Measurements from ENCODE around the gene LYRM4. TPM values are rescaled to one million over a fixed set of nuclear protein-coding genes. Genes with fewer than 3 reads are reported as not detected.

LYRM4 gene
- total and polyA plus RNA-seq, 9 of the 15 experiments (the other 6 are each of a cell fraction or from before 2014, with no cell fraction given), result 24.2 to 69.4 (median 41.8) TPM

DNA sequence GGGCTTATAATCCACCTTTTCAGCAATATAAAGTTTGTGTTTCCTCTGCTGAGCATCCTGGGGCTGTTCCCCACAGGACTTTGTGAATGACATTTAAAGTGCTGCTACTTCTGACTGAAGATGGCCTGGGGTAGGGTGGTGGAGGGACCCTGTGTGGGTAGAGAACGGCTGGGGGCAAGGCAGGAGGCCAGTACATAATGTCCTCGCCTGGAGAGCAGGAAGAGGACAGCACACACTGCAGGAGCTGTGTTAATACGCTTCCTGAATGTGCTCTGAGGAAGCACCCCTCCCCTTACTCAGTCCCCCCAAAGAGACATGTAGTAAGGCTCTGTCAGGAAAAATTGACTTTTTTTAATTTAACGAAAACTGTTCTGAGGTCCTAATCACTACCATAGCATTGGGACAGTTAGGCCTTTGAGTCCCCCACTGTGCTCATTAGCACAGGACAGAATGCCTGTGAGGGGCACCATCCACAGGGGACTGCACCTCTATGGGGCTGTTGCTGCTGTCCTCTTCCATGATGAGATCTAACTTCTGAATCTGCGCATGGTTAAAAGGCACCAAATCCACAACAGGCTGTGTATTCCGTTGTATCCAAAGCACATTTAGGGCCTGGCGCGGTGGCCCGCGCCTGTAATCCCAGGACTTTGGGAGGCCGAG lies 68.5 kb downstream of the LYRM4 start (continued):
- TF ChIP-seq, protein P1, sequence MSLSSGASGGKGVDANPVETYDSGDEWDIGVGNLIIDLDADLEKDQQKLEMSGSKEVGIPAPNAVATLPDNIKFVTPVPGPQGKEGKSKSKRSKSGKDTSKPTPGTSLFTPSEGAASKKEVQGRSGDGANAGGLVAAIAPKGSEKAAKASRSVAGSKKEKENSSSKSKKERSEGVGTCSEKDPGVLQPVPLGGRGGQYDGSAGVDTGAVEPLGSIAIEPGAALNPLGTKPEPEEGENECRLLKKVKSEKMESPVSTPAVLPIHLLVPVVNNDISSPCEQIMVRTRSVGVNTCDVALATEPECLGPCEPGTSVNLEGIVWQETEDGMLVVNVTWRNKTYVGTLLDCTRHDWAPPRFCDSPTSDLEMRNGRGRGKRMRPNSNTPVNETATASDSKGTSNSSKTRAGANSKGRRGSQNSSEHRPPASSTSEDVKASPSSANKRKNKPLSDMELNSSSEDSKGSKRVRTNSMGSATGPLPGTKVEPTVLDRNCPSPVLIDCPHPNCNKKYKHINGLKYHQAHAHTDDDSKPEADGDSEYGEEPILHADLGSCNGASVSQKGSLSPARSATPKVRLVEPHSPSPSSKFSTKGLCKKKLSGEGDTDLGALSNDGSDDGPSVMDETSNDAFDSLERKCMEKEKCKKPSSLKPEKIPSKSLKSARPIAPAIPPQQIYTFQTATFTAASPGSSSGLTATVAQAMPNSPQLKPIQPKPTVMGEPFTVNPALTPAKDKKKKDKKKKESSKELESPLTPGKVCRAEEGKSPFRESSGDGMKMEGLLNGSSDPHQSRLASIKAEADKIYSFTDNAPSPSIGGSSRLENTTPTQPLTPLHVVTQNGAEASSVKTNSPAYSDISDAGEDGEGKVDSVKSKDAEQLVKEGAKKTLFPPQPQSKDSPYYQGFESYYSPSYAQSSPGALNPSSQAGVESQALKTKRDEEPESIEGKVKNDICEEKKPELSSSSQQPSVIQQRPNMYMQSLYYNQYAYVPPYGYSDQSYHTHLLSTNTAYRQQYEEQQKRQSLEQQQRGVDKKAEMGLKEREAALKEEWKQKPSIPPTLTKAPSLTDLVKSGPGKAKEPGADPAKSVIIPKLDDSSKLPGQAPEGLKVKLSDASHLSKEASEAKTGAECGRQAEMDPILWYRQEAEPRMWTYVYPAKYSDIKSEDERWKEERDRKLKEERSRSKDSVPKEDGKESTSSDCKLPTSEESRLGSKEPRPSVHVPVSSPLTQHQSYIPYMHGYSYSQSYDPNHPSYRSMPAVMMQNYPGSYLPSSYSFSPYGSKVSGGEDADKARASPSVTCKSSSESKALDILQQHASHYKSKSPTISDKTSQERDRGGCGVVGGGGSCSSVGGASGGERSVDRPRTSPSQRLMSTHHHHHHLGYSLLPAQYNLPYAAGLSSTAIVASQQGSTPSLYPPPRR (CRISPR knock-in tag; IDR thresholded peaks at IDR 0.05; ENCODE audit: borderline replicate concordance), result no peak

DNA sequence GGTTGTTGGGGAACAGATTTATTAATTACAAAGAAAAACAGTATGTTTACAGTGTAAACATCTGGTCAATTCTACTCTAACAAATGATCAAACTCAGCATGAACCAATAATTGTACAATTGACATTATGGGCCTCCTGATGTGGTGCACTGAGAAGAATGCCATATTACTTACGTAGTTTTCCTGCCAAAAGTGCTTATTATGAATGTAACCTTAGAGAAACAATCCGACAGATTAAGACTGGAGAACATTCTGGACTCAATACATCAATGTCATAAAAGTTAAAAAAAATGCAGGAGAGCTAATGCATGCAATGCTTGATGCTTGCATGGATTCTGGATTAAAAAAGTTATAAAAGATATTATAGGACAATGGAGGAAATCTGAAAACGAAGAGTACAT lies 69.0 kb downstream of the LYRM4 start:
- no peaks in the 10 kb centered on the region for H4K20me1 ChIP-seq (replicated peaks; ENCODE audit: control insufficient read depth, insufficient read depth, low read length)
- no peaks in the 10 kb centered on the region for H3K9me1 ChIP-seq (ENCODE audit: control insufficient read depth, insufficient read depth, low read length)
- H3K4me1 ChIP-seq (replicated peaks in 1 of 2; ENCODE audit: control insufficient read depth in 2 of 2, insufficient read depth in 2 of 2, low read length in 2 of 2), result no peaks in the 10 kb centered on the region
- BruUV-seq (replicated peaks), result no TSS peak
- no peak for TF ChIP-seq RNF2 (IDR thresholded peaks at IDR 0.05)
- no peak for TF ChIP-seq POLR2A (conservative IDR thresholded peaks at IDR 0.05)
- H3K9me3 ChIP-seq (replicated peaks; ENCODE audit: control insufficient read depth, insufficient read depth, low read depth, low read length), result no peaks in the 10 kb centered on the region; the same call in 1 of the 2 replicates
- FAIRE-seq, result no peak
- WGBS (ENCODE audit: insufficient coverage, low coverage, missing lambda C conversion rate), result 83% methylated on average over 3 of the region's 3 CpGs
- H3K79me2 ChIP-seq (ENCODE audit: control insufficient read depth, insufficient read depth, low read length), result no peaks in the 10 kb centered on the region
- no peak overlapping the region for H2AFZ ChIP-seq (ENCODE audit: low read depth, low read length)
- no peak overlapping the region for H3K4me3 ChIP-seq
- H3K27me3 ChIP-seq (ENCODE audit: control insufficient read depth in 2 of 2, insufficient read depth in 2 of 2, low read length in 2 of 2), result no peaks in the 10 kb centered on the region
- H3K4me2 ChIP-seq (ENCODE audit: insufficient read depth, low read length), result no peak overlapping the region
- no peak overlapping the region for H3K9ac ChIP-seq (ENCODE audit: insufficient read depth in 1 of 2, low read depth in 2 of 2, low read length in 2 of 2)
- in situ Hi-C loops (cut with MboI), result no loop called here
- ATAC-seq, result no peak
- H3K27ac ChIP-seq (ENCODE audit: extremely low read depth, low read depth, low read length), result no peak overlapping the region
- DNase-seq (ENCODE audit: extremely low read depth in 1 of 4, low spot score in 3 of 4), result no peak
- intact Hi-C loops (cut with micrococcal nuclease), result no loop called here
- ChIA-PET CTCF (ENCODE audit: low intra/inter-chr PET ratio) (no interaction called here), POLR2A (interaction anchor here (1.0 to 1.2 kb wide), 2 partner anchors 11 to 12 kb away, joined by 4 read pairs; no protein-coding TSS in a partner anchor)
- H3K36me3 ChIP-seq (ENCODE audit: control insufficient read depth, insufficient read depth, low read length), result no peaks in the 10 kb centered on the region; the same call in 2 of the 3 replicates

All from K562 (cell line).